Memory B cell (primary cell): ENCODE measurements around the gene MTFMT.

Experiments used
- ATAC-seq: fragments of 150-1000 bp; cut with Tn5 transposase; 2 replicates; pipeline ENCODE4 v1.10.0; 2021; ENCODE audit warnings: low read depth, mild to moderate bottlenecking, moderate library complexity
- DNase-seq, 2 donors: peaks; one replicate each; pipeline ENCODE4 v3.0.0; 2022; ENCODE audit warnings: low spot score in 2 of 2
- H3K27ac Mint-ChIP-seq: one replicate; pipeline ENCODE4 v1.8.0; 2022; ENCODE audit warnings: mild to moderate bottlenecking, moderate library complexity, mixed read lengths
- H3K27me3 Mint-ChIP-seq: one replicate; pipeline ENCODE4 v1.8.0; 2022; ENCODE audit warnings: mixed read lengths
- H3K36me3 Mint-ChIP-seq: one replicate; pipeline ENCODE4 v1.8.0; 2022; ENCODE audit warnings: mild to moderate bottlenecking, mixed read lengths
- H3K4me1 Mint-ChIP-seq: one replicate; pipeline ENCODE4 v1.8.0; 2022; ENCODE audit warnings: mixed read lengths
- H3K4me3 Mint-ChIP-seq: one replicate; pipeline ENCODE4 v1.8.0; 2022; ENCODE audit warnings: mild to moderate bottlenecking, moderate library complexity, mixed read lengths
- H3K9me3 Mint-ChIP-seq: one replicate; pipeline ENCODE4 v1.8.0; 2022; ENCODE audit warnings: mixed read lengths

The MTFMT gene

GRCh38 chr15:65004993-65005392, 24.4 kb downstream of the MTFMT start:
- H3K4me1 Mint-ChIP-seq = peaks cover 6% of the 10 kb centered on the region
- H3K4me3 Mint-ChIP-seq = no peak overlapping the region
- no peaks in the 10 kb centered on the region for H3K9me3 Mint-ChIP-seq
- no peaks in the 10 kb centered on the region for H3K27me3 Mint-ChIP-seq
- H3K36me3 Mint-ChIP-seq = peaks cover 4% of the 10 kb centered on the region
- H3K27ac Mint-ChIP-seq = no peak overlapping the region
- no peak for ATAC-seq
- no peak for DNase-seq

- Mint-ChIP-seq H3K4me3 (no peak overlapping the region), H3K4me1 (no peaks in the 10 kb centered on the region), H3K36me3 (peaks cover 2% of the 10 kb centered on the region), H3K9me3 (no peaks in the 10 kb centered on the region), H3K27me3 (no peaks in the 10 kb centered on the region), H3K27ac (no peak overlapping the region)
- DNase-seq (no peak), ATAC-seq (no peak)
Measured at GRCh38 chr15:64997745-64998375, 31.6 kb downstream of the MTFMT start.

GRCh38 chr15:64997066-64997465, 32.4 kb downstream of the MTFMT start:
- ATAC-seq = no peak
- no peaks in the 10 kb centered on the region for H3K9me3 Mint-ChIP-seq

GRCh38 chr15:64993290-64993689, 36.1 kb downstream of the MTFMT start:
- no peaks in the 10 kb centered on the region for H3K27me3 Mint-ChIP-seq
- ATAC-seq (no peak), DNase-seq (no peak)
- H3K4me1 Mint-ChIP-seq = peaks cover 17% of the 10 kb centered on the region
- H3K9me3 Mint-ChIP-seq = no peaks in the 10 kb centered on the region
- no peaks in the 10 kb centered on the region for H3K36me3 Mint-ChIP-seq
- no peak overlapping the region for H3K4me3 Mint-ChIP-seq
- H3K27ac Mint-ChIP-seq = no peak overlapping the region

More at GRCh38 chr15:64997066-64997465, 32.4 kb downstream of the MTFMT start:
- Mint-ChIP-seq H3K27me3 (no peaks in the 10 kb centered on the region), H3K4me3 (no peak overlapping the region), H3K27ac (no peak overlapping the region), H3K36me3 (no peaks in the 10 kb centered on the region), H3K4me1 (no peaks in the 10 kb centered on the region)
- no peak for DNase-seq

- H3K27ac Mint-ChIP-seq = no peak overlapping the region
- no peaks in the 10 kb centered on the region for H3K27me3 Mint-ChIP-seq
- no peak overlapping the region for H3K4me3 Mint-ChIP-seq
Measured at GRCh38 chr15:64991536-64992135, 37.8 kb downstream of the MTFMT start.

GRCh38 chr15:64990168-64990470, 39.3 kb downstream of the MTFMT start:
- Mint-ChIP-seq H3K4me3 (peak overlapping the region; percentile 98), H3K4me1 (peaks cover 32% of the 10 kb centered on the region), H3K9me3 (no peaks in the 10 kb centered on the region), H3K36me3 (no peaks in the 10 kb centered on the region), H3K27me3 (no peaks in the 10 kb centered on the region), H3K27ac (peak overlapping the region; percentile 94)
- ATAC-seq = no peak
- no peak for DNase-seq

More at GRCh38 chr15:64991536-64992135, 37.8 kb downstream of the MTFMT start:
- no peaks in the 10 kb centered on the region for H3K36me3 Mint-ChIP-seq
- H3K4me1 Mint-ChIP-seq = peaks cover 25% of the 10 kb centered on the region
- no peaks in the 10 kb centered on the region for H3K9me3 Mint-ChIP-seq
- ATAC-seq = no peak
- DNase-seq = no peak

GRCh38 chr15:64989416-64990167, 39.8 kb downstream of the MTFMT start, which contains the start of gene SPG21:
Gene SPG21 (minus strand): TSS chr15:64989914. CDS start chr15:64983569, 6,345 bp downstream.
- ATAC-seq = peak; percentile 89

GRCh38 chr15:64987136-64987535, 42.3 kb downstream of the MTFMT start:
- ATAC-seq (no peak), DNase-seq (no peak)
- Mint-ChIP-seq H3K4me1 (peaks cover 35% of the 10 kb centered on the region), H3K27ac (no peak overlapping the region), H3K27me3 (no peaks in the 10 kb centered on the region), H3K36me3 (peaks cover 3% of the 10 kb centered on the region), H3K9me3 (no peaks in the 10 kb centered on the region), H3K4me3 (no peak overlapping the region)

More at GRCh38 chr15:64989416-64990167, 39.8 kb downstream of the MTFMT start, which contains the start of gene SPG21:
- H3K36me3 Mint-ChIP-seq = no peaks in the 10 kb centered on the region
- peak; percentile 92 to 95 for DNase-seq
- H3K27me3 Mint-ChIP-seq = no peaks in the 10 kb centered on the region
- H3K27ac Mint-ChIP-seq = peak within 1 kb of the TSS; percentile 94
- H3K4me3 Mint-ChIP-seq = peak within 1 kb of the TSS; percentile 98
- peaks cover 33% of the 10 kb centered on the region for H3K4me1 Mint-ChIP-seq
- H3K9me3 Mint-ChIP-seq = no peaks in the 10 kb centered on the region

GRCh38 chr15:64985366-64986033, 43.9 kb downstream of the MTFMT start:
- Mint-ChIP-seq H3K27ac (peak overlapping the region; percentile 49), H3K4me1 (peaks cover 32% of the 10 kb centered on the region), H3K36me3 (peaks cover 5% of the 10 kb centered on the region), H3K4me3 (no peak overlapping the region), H3K27me3 (no peaks in the 10 kb centered on the region), H3K9me3 (no peaks in the 10 kb centered on the region)
- DNase-seq (no peak), ATAC-seq (no peak)

GRCh38 chr15:64982472-64982871, 47.0 kb downstream of the MTFMT start:
- Mint-ChIP-seq H3K9me3 (no peaks in the 10 kb centered on the region), H3K27ac (no peak overlapping the region)

GRCh38 chr15:64981812-64982431, 47.5 kb downstream of the MTFMT start:
- DNase-seq = no peak
- no peaks in the 10 kb centered on the region for H3K27me3 Mint-ChIP-seq
- H3K4me1 Mint-ChIP-seq = peaks cover 12% of the 10 kb centered on the region
- no peak overlapping the region for H3K4me3 Mint-ChIP-seq
- H3K9me3 Mint-ChIP-seq = no peaks in the 10 kb centered on the region
- no peak overlapping the region for H3K27ac Mint-ChIP-seq
- ATAC-seq = no peak
- peaks cover 8% of the 10 kb centered on the region for H3K36me3 Mint-ChIP-seq

More at GRCh38 chr15:64982472-64982871, 47.0 kb downstream of the MTFMT start:
- DNase-seq (no peak), ATAC-seq (no peak)
- Mint-ChIP-seq H3K4me1 (peaks cover 16% of the 10 kb centered on the region), H3K4me3 (no peak overlapping the region), H3K36me3 (peaks cover 8% of the 10 kb centered on the region), H3K27me3 (no peaks in the 10 kb centered on the region)

GRCh38 chr15:64979252-64979710, 50.2 kb downstream of the MTFMT start:
- no peak overlapping the region for H3K4me3 Mint-ChIP-seq
- H3K27me3 Mint-ChIP-seq = no peaks in the 10 kb centered on the region
- H3K9me3 Mint-ChIP-seq = no peaks in the 10 kb centered on the region
- H3K36me3 Mint-ChIP-seq = peaks cover 10% of the 10 kb centered on the region
- ATAC-seq (no peak), DNase-seq (no peak)
- H3K27ac Mint-ChIP-seq = no peak overlapping the region
- peaks cover 2% of the 10 kb centered on the region for H3K4me1 Mint-ChIP-seq

- no peaks in the 10 kb centered on the region for H3K9me3 Mint-ChIP-seq
- DNase-seq = no peak
- ATAC-seq = no peak
- H3K4me1 Mint-ChIP-seq = no peaks in the 10 kb centered on the region
- H3K27me3 Mint-ChIP-seq = no peaks in the 10 kb centered on the region
- no peak overlapping the region for H3K27ac Mint-ChIP-seq
- no peak overlapping the region for H3K4me3 Mint-ChIP-seq
- H3K36me3 Mint-ChIP-seq = peaks cover 12% of the 10 kb centered on the region
Measured at GRCh38 chr15:64975390-64975789, 54.0 kb downstream of the MTFMT start.
